MG63 (cell line): Measurements from ENCODE around the gene MAP2K7. TPM values are rescaled to one million over a fixed set of nuclear protein-coding genes. Genes with fewer than 3 reads are reported as not detected.
"Not testable (repeated sequence)": the region's sequence is repeated elsewhere in the genome, so short reads cannot be mapped to it uniquely, and the experiment has no call there.

Source experiments
- DNase-seq: peaks from one replicate; pipeline ENCODE4 v3.0.0-alpha.2; 2020
- H3K27me3 ChIP-seq: fragments of 250-450 bp; sonication (Bioruptor Pico); 2 replicates; pipeline ENCODE4 v1.5.1; 2020; ENCODE audit warnings: mild to moderate bottlenecking, moderate library complexity
- H3K36me3 ChIP-seq: fragments of 250-450 bp; sonication (Bioruptor Pico); 2 replicates; pipeline ENCODE4 v1.5.1; 2020; ENCODE audit warnings: mild to moderate bottlenecking, moderate library complexity
- H3K4me3 ChIP-seq: fragments of 250-450 bp; sonication (Bioruptor Pico); 2 replicates; pipeline ENCODE4 v1.5.1; 2020; ENCODE audit warnings: mild to moderate bottlenecking, moderate library complexity
- H3K9me3 ChIP-seq: fragments of 250-450 bp; sonication (Bioruptor Pico); 2 replicates; pipeline ENCODE4 v1.5.1; 2020; ENCODE audit warnings: mild to moderate bottlenecking, moderate library complexity
- total RNA-seq: library from RNA; depleted of rRNA; stranded (reverse); fragments of >200 nt; shearing (Covaris generic); gene quantifications from 2 replicates; pipeline ENCODE4 v1.2.3, GENCODE V29; 2014; ENCODE audit warnings: low replicate concordance; rRNA removed

The MAP2K7 gene
- total RNA-seq, 1 experiment from 2014 or later, result 38.6 TPM

GRCh38 chr19:7944177-7944761, 40.6 kb downstream of the MAP2K7 start:
- peak; percentile 91 for DNase-seq
- peaks cover 5% of the 10 kb centered on the region for H3K9me3 ChIP-seq

GRCh38 chr19:7947939-7948338, 44.3 kb downstream of the MAP2K7 start:
- no peak overlapping the region for H3K4me3 ChIP-seq
- no peak for DNase-seq
- no peaks in the 10 kb centered on the region for H3K27me3 ChIP-seq
- H3K9me3 ChIP-seq, result peaks cover 5% of the 10 kb centered on the region
- peaks cover 7% of the 10 kb centered on the region for H3K36me3 ChIP-seq

More at GRCh38 chr19:7944177-7944761, 40.6 kb downstream of the MAP2K7 start:
- peak overlapping the region; percentile 98 for H3K4me3 ChIP-seq
- H3K27me3 ChIP-seq, result no peaks in the 10 kb centered on the region
- peaks cover 38% of the 10 kb centered on the region for H3K36me3 ChIP-seq

GRCh38 chr19:7953060-7953459, 49.4 kb downstream of the MAP2K7 start:
- H3K27me3 ChIP-seq, result no peaks in the 10 kb centered on the region
- peaks cover 6% of the 10 kb centered on the region for H3K36me3 ChIP-seq
- no peak overlapping the region for H3K4me3 ChIP-seq
- peaks cover under 1% of the 10 kb centered on the region for H3K9me3 ChIP-seq
- peak; percentile 84 for DNase-seq

GRCh38 chr19:7953576-7953975, 49.9 kb downstream of the MAP2K7 start:
- DNase-seq, result no peak
- H3K27me3 ChIP-seq, result no peaks in the 10 kb centered on the region
- no peaks in the 10 kb centered on the region for H3K9me3 ChIP-seq
- no peak overlapping the region for H3K4me3 ChIP-seq
- peaks cover 9% of the 10 kb centered on the region for H3K36me3 ChIP-seq

- DNase-seq, result no peak
- H3K27me3 ChIP-seq, result no peaks in the 10 kb centered on the region
- H3K36me3 ChIP-seq, result peaks cover 27% of the 10 kb centered on the region
- H3K4me3 ChIP-seq, result no peak overlapping the region
- H3K9me3 ChIP-seq, result no peaks in the 10 kb centered on the region
These were observed 52.0 kb downstream of the MAP2K7 start for GRCh38 chr19:7955696-7956095.

- peaks cover 60% of the 10 kb centered on the region for H3K36me3 ChIP-seq
- H3K27me3 ChIP-seq, result no peaks in the 10 kb centered on the region
- no peak overlapping the region for H3K4me3 ChIP-seq
- DNase-seq, result no peak
- no peaks in the 10 kb centered on the region for H3K9me3 ChIP-seq
These were observed 55.5 kb downstream of the MAP2K7 start for GRCh38 chr19:7959211-7959610.

GRCh38 chr19:7961082-7961481, 57.4 kb downstream of the MAP2K7 start:
- peaks cover 78% of the 10 kb centered on the region for H3K36me3 ChIP-seq
- H3K9me3 ChIP-seq, H3K27me3 ChIP-seq, DNase-seq, H3K4me3 ChIP-seq: not testable (repeated sequence)

GRCh38 chr19:7961920-7962626, 58.4 kb downstream of the MAP2K7 start:
- H3K27me3 ChIP-seq, result no peaks in the 10 kb centered on the region
- no peaks in the 10 kb centered on the region for H3K9me3 ChIP-seq
- H3K36me3 ChIP-seq, result peaks cover 87% of the 10 kb centered on the region
- DNase-seq, result no peak
- H3K4me3 ChIP-seq, result no peak overlapping the region

GRCh38 chr19:7962644-7963268, 59.1 kb downstream of the MAP2K7 start:
- H3K36me3 ChIP-seq, result peaks cover 91% of the 10 kb centered on the region
- no peaks in the 10 kb centered on the region for H3K27me3 ChIP-seq
- H3K4me3 ChIP-seq, result no peak overlapping the region
- no peaks in the 10 kb centered on the region for H3K9me3 ChIP-seq
- DNase-seq, result no peak

GRCh38 chr19:7963566-7963965, 59.9 kb downstream of the MAP2K7 start:
- Histone ChIP-seq H3K36me3 (peaks cover 92% of the 10 kb centered on the region), H3K27me3 (no peaks in the 10 kb centered on the region)
- DNase-seq, result no peak

More at GRCh38 chr19:7963566-7963965, 59.9 kb downstream of the MAP2K7 start:
- H3K4me3 ChIP-seq, result no peak overlapping the region
- H3K9me3 ChIP-seq, result no peaks in the 10 kb centered on the region

Other genes with a start within 250 kb of the MAP2K7 start
- gene RETN, start 234.8 kb upstream of the MAP2K7 start, total RNA-seq, result not detected in 2 replicates
- gene MCEMP1, start 226.8 kb upstream of the MAP2K7 start, total RNA-seq, result not detected in 2 replicates
- gene TRAPPC5, start 223.0 kb upstream of the MAP2K7 start, total RNA-seq, result 159 and 202 TPM in 2 replicates
- gene FCER2, start 201.7 kb upstream of the MAP2K7 start, total RNA-seq, result not detected in 2 replicates
- gene CLEC4G, start 171.8 kb upstream of the MAP2K7 start, total RNA-seq, result not detected in 2 replicates
- not detected in 2 replicates for gene CD209, start 156.3 kb upstream of the MAP2K7 start, total RNA-seq
- not detected in 2 replicates for gene CLEC4M, start 140.6 kb upstream of the MAP2K7 start, total RNA-seq
- 21.4 and 31.0 TPM in 2 replicates for gene EVI5L, start 73.7 kb upstream of the MAP2K7 start, total RNA-seq
- not detected in 2 replicates for gene PRR36, start 29.5 kb upstream of the MAP2K7 start, total RNA-seq
- gene LRRC8E, start 15.4 kb upstream of the MAP2K7 start, total RNA-seq, result 11.9 and 20.1 TPM in 2 replicates
- gene TGFBR3L, start 11.0 kb downstream of the MAP2K7 start, total RNA-seq, result 0.46 TPM in 1 of 2 replicates, not detected in the other
- gene SNAPC2, start 16.5 kb downstream of the MAP2K7 start, total RNA-seq, result 39.9 and 45.1 TPM in 2 replicates
- gene CTXN1, start 22.3 kb downstream of the MAP2K7 start, total RNA-seq, result 8.5 and 16.2 TPM in 2 replicates
- gene TIMM44, start 39.8 kb downstream of the MAP2K7 start, total RNA-seq, result 132 and 210 TPM in 2 replicates
- gene ELAVL1, start 101.8 kb downstream of the MAP2K7 start, total RNA-seq, result 90.8 and 118 TPM in 2 replicates
- gene CCL25, start 148.9 kb downstream of the MAP2K7 start, total RNA-seq, result not detected in 2 replicates
- not detected in 2 replicates for gene FBN3, start 245.7 kb downstream of the MAP2K7 start, total RNA-seq